GM12878 (cell line): ENCODE results near the gene CDON. TPM values are rescaled to one million over a fixed set of nuclear protein-coding genes. Genes with fewer than 3 reads are reported as not detected.

Experiments
- ATAC-seq: fragments of 200-7000 bp; cut with Tn5 transposase; 3 replicates; pipeline ENCODE4 v1.9.1; 2020; ENCODE audit warnings: mild to moderate bottlenecking, moderate library complexity
- BruUV-seq: library from RNA; stranded (reverse); fragments of 400-500 nt; replicated peaks from 2 replicates; lab custom pipeline; 2021; lab: Mats Ljungman, UMichigan
- CTCF ChIA-PET: fragments of 300-600 bp; sonication (Branson Sonifier 250); formaldehyde crosslinking; extraction: SDS; loops from one replicate; lab custom pipeline; 2021; ENCODE audit warnings: inconsistent platforms; lab: Yijun Ruan, JAX
- POLR2A ChIA-PET: fragments of 350-600 bp; formaldehyde crosslinking; extraction: SDS; loops from one replicate; lab custom pipeline; 2021; ENCODE audit warnings: inconsistent platforms; lab: Charles Lee
- RAD21 ChIA-PET: fragments of 300-600 bp; sonication (Branson Sonifier 250); formaldehyde crosslinking; loops from one replicate; lab custom pipeline; 2023; ENCODE audit warnings: antibody characterized with exemption; ENCODE audit not compliant: unreplicated experiment; lab: Charles Lee
- SMC1A ChIA-PET: fragments of 300-600 bp; sonication (Branson Sonifier 250); formaldehyde crosslinking; loops from one replicate; lab custom pipeline; 2023; ENCODE audit not compliant: unreplicated experiment, uncharacterized antibody; lab: Charles Lee
- DNase-seq: peaks from one replicate; pipeline ENCODE4 v3.0.0-alpha.2; 2011; ENCODE audit warnings: low read depth, low spot score
- FAIRE-seq: peaks from 3 replicates; lab custom pipeline; 2011; peaks lifted over from hg19 to GRCh38; lab: Jason Lieb, UNC
- H2AFZ ChIP-seq: 2 replicates; pipeline ENCODE4 v1.6.0; 2011; ENCODE audit warnings: low read depth, low read length, control low read depth; ENCODE audit not compliant: control insufficient read depth
- H3K27ac ChIP-seq: 2 replicates; pipeline ENCODE4 v1.5.1; 2011; ENCODE audit warnings: control low read depth; ENCODE audit not compliant: control insufficient read depth, insufficient read depth
- H3K27me3 ChIP-seq, 2 experiments: replicated peaks in 1 of 2; 2 replicates each; pipeline versions ENCODE4 v1.6.0 to v1.6.1; 2011; ENCODE audit warnings: low read length in 1 of 2; ENCODE audit not compliant: control insufficient read depth in 2 of 2, insufficient read depth in 2 of 2
- H3K36me3 ChIP-seq, 2 experiments: 2 replicates each; pipeline ENCODE4 v1.5.1; 2011; ENCODE audit warnings: low read length in 1 of 2; ENCODE audit not compliant: control insufficient read depth in 2 of 2, insufficient read depth in 2 of 2
- H3K4me1 ChIP-seq: 2 replicates; pipeline ENCODE4 v1.6.1; 2011; ENCODE audit warnings: mild to moderate bottlenecking, low read length, moderate library complexity, mixed read lengths; ENCODE audit not compliant: control insufficient read depth, insufficient read depth
- H3K4me2 ChIP-seq: 2 replicates; pipeline ENCODE4 v1.6.0; 2011; ENCODE audit warnings: control low read depth; ENCODE audit not compliant: control insufficient read depth, insufficient read depth
- H3K4me3 ChIP-seq: fragments of 200-600 bp; sonication (generic); 2 replicates; pipeline ENCODE4 v1.5.1; 2016
- H3K79me2 ChIP-seq: 2 replicates; pipeline ENCODE4 v1.6.0; 2011; ENCODE audit warnings: low read length; ENCODE audit not compliant: control insufficient read depth, insufficient read depth
- H3K9ac ChIP-seq: 2 replicates; pipeline ENCODE4 v1.8.0; 2011; ENCODE audit warnings: low read length, control low read depth, mixed read lengths; ENCODE audit not compliant: control insufficient read depth, insufficient read depth
- H3K9me3 ChIP-seq: replicated peaks from 3 replicates; pipeline ENCODE4 v1.5.1; 2011; ENCODE audit warnings: mild to moderate bottlenecking, low read length; ENCODE audit not compliant: control insufficient read depth, insufficient read depth
- H4K20me1 ChIP-seq: 2 replicates; pipeline ENCODE4 v1.6.0; 2011; ENCODE audit not compliant: control insufficient read depth, insufficient read depth
- HSF1 ChIP-seq: fragments of 150-350 bp; IDR thresholded peaks from 2 replicates; pipeline ENCODE4 v1.6.1; 2014; ENCODE audit warnings: mild to moderate bottlenecking, low read depth, low read length
- IKZF2 ChIP-seq, 2 experiments: fragments of 450-650 bp; IDR thresholded peaks; 2 replicates each; pipeline ENCODE4 v1.6.1; 2017; ENCODE audit warnings: mild to moderate bottlenecking in 2 of 2, moderate library complexity in 2 of 2
- MLLT1 ChIP-seq: fragments of 450-650 bp; IDR thresholded peaks from 2 replicates; pipeline ENCODE4 v1.6.1; 2016; ENCODE audit warnings: mild to moderate bottlenecking
- WGBS: methylation state at CpG from one replicate; pipeline ENCODE4 v1.1.6; 2016; ENCODE audit warnings: low lambda C conversion rate; ENCODE audit not compliant: insufficient replicate concordance, insufficient coverage; ENCODE audit errors: missing lambda C conversion rate; 5-methylcytosine and 5-hydroxymethylcytosine counted together
- in situ Hi-C: fragments of 300-500 bp; cut with MboI; formaldehyde crosslinking; loops from 9 replicates; pipeline ENCODE4 v1.14.3; 2018; ENCODE audit warnings: mixed read lengths
- intact Hi-C: fragments of 100-400 bp; cut with micrococcal nuclease; formaldehyde crosslinking; loops from one replicate; pipeline ENCODE4 v1.14.2; 2022; ENCODE audit not compliant: unreplicated experiment
- polyA plus RNA-seq, 11 experiments: library from polyadenylated mRNA; depleted of rRNA in 4 of 11; unstranded in 6 of 11; stranded (reverse) in 5 of 11; fragments of >200 nt; fragmentation: Nextera tagmentation in 4 of 11; fragmentation: Illumina TruSeq in 1 of 11; extraction: Ambion mirVana in 4 of 11; extraction: Trizol in 1 of 11; gene quantifications; 1 replicate in 1 of 11; 2 replicates in 10 of 11; pipeline versions ENCODE4 v1.2.1 to v1.2.3, GENCODE V29; 2011 to 2016; ENCODE audit warnings: inconsistent platforms in 2 of 11, missing spikeins in 2 of 11, low read depth in 1 of 11
- total RNA-seq, 4 experiments: library from RNA; depleted of rRNA in 3 of 4; stranded (reverse); fragments of >200 nt in 3 of 4; fragmentation: Illumina TruSeq in 1 of 4; extraction: Trizol in 1 of 4; gene quantifications; 2 replicates each; pipeline versions ENCODE4 v1.2.1 to v1.2.3, GENCODE V29; 2013 to 2021

The CDON gene
- total and polyA plus RNA-seq, 10 of the 15 experiments (the other 5 are each of a cell fraction or from before 2014, with no cell fraction given): 0.07 to 4.2 (median 0.36) TPM

GRCh38 chr11:126088999-126089398 is 26.3 kb upstream of the CDON start:
- no peak for DNase-seq
- FAIRE-seq: no peak
- ATAC-seq: no peak
- in situ Hi-C loops (no loop called here), intact Hi-C loops (no loop called here)
- 0% methylated on average over 1 of the region's 1 CpG for WGBS
- Histone ChIP-seq H3K9me3 (no peaks in the 10 kb centered on the region), H3K27ac (no peak overlapping the region), H3K27me3 (no peaks in the 10 kb centered on the region), H3K4me2 (no peak overlapping the region), H2AFZ (no peak overlapping the region), H3K9ac (no peak overlapping the region), H3K36me3 (no peaks in the 10 kb centered on the region), H3K4me1 (peaks cover 4% of the 10 kb centered on the region), H3K4me3 (no peak overlapping the region), H3K79me2 (no peaks in the 10 kb centered on the region), H4K20me1 (no peaks in the 10 kb centered on the region)
- BruUV-seq: no TSS peak
- ChIA-PET RAD21 (interaction anchor here (0.6 kb wide), 1 partner anchor 22 kb away, joined by 4 read pairs; no protein-coding TSS in a partner anchor), POLR2A (interaction anchor here (0.5 kb wide), 1 partner anchor 1481 kb away, joined by 3 read pairs; no protein-coding TSS in a partner anchor), CTCF (interaction anchor here (1.1 kb wide), 1 partner anchor 9 kb away, joined by 3 read pairs; no protein-coding TSS in a partner anchor), SMC1A (interaction anchor here (1.0 to 1.8 kb wide), 3 partner anchors 9 to 50 kb away, joined by 3 to 5 read pairs (median 5); no protein-coding TSS in a partner anchor)
- TF ChIP-seq IKZF2 (IDR thresholded peaks at IDR 0.05): no peak
- no peak for TF ChIP-seq HSF1
- TF ChIP-seq MLLT1: no peak
